GM10266 (cell line): Measurements from ENCODE around the gene GAK.
"Not testable (repeated sequence)": the region's sequence is repeated elsewhere in the genome, so short reads cannot be mapped to it uniquely, and the experiment has no call there.

ENCODE experiments used
- DNase-seq: peaks from one replicate; pipeline ENCODE4 v3.0.0; 2012; ENCODE audit errors: extremely low spot score
- CTCF ChIP-seq: IDR thresholded peaks from 2 replicates; pipeline ENCODE4 v1.5.1; 2012; ENCODE audit warnings: mild to moderate bottlenecking, low read depth; ENCODE audit not compliant: control insufficient read depth, insufficient read depth; ENCODE audit errors: missing control alignments

Gene GAK

GRCh38 chr4:925171-925570 is 6.9 kb downstream of the GAK start:
- no peak for TF ChIP-seq CTCF
- no peak for DNase-seq

- no peak for TF ChIP-seq CTCF
- DNase-seq, result peak; percentile 81
Measured at GRCh38 chr4:924107-925096, 7.7 kb downstream of the GAK start.

GRCh38 chr4:921830-922331 is 10.2 kb downstream of the GAK start:
- peak; percentile 61 for DNase-seq
- TF ChIP-seq CTCF, result no peak

- not testable (repeated sequence) for DNase-seq
Measured at GRCh38 chr4:919004-919680, 13.0 kb downstream of the GAK start.

GRCh38 chr4:918591-918990 is 13.5 kb downstream of the GAK start:
- DNase-seq, result not testable (repeated sequence)

- DNase-seq, result no peak
- TF ChIP-seq CTCF, result no peak
Measured at GRCh38 chr4:917992-918391, 14.1 kb downstream of the GAK start.

- TF ChIP-seq CTCF, result no peak
- DNase-seq, result no peak
Measured at GRCh38 chr4:917466-917865, 14.7 kb downstream of the GAK start.

- no peak for DNase-seq
- TF ChIP-seq CTCF, result no peak
Measured at GRCh38 chr4:915595-915994, 16.5 kb downstream of the GAK start.
